Measurements from ENCODE around the gene TTC14.

DNA sequence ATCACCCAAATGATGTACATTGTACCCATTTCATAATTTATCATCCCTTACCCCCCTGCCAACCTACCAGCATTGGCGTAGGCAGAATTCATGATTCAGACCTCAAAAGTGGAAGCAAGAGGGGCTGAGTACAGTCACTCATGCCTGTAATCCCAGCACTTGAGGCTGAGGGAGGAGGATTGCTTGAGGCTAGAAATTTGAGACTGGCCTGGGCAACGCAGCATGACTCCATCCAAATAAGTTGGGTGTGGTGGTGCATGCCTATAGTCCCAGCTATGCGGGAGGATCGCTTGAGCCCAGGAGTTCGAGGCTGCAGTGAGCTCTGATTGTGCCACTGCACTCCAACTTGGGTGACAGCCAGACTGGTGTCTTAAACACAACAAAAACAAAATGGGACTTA lies 10.4 kb downstream of the TTC14 start:
- TF ChIP-seq FOXM1 (IDR thresholded peaks at IDR 0.05; ENCODE audit: borderline replicate concordance) (no peak), SUZ12 (IDR thresholded peaks at IDR 0.05) (no peak), SP1 (IDR thresholded peaks at IDR 0.05) (no peak), ELF4 (IDR thresholded peaks at IDR 0.05) (no peak), TARDBP (IDR thresholded peaks at IDR 0.05) (no peak), BHLHE40 (IDR thresholded peaks at IDR 0.05; ENCODE audit: borderline replicate concordance) (no peak), FOXA1 (IDR thresholded peaks at IDR 0.05) (no peak), CTBP1 (IDR thresholded peaks at IDR 0.05; ENCODE audit: borderline replicate concordance) (no peak), L3MBTL2 (conservative IDR thresholded peaks at IDR 0.05) (no peak), FOXK2 (IDR thresholded peaks at IDR 0.05) (no peak), LEF1 (IDR thresholded peaks at IDR 0.05; ENCODE audit: borderline replicate concordance) (no peak), NFRKB (IDR thresholded peaks at IDR 0.05) (no peak)
- TF ChIP-seq, protein P1, sequence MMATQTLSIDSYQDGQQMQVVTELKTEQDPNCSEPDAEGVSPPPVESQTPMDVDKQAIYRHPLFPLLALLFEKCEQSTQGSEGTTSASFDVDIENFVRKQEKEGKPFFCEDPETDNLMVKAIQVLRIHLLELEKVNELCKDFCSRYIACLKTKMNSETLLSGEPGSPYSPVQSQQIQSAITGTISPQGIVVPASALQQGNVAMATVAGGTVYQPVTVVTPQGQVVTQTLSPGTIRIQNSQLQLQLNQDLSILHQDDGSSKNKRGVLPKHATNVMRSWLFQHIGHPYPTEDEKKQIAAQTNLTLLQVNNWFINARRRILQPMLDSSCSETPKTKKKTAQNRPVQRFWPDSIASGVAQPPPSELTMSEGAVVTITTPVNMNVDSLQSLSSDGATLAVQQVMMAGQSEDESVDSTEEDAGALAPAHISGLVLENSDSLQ (IDR thresholded peaks at IDR 0.05) = no peak
